Suprapubic skin (tissue), 4 donors: Measurements from ENCODE around the gene PEX1. TPM values are rescaled to one million over a fixed set of nuclear protein-coding genes. Genes with fewer than 3 reads are reported as not detected.

ENCODE experiments used
- DNase-seq, 2 donors: peaks; one replicate each; pipeline ENCODE4 v3.0.0-alpha.2; 2019; ENCODE audit warnings: low spot score in 2 of 2
- H3K27ac ChIP-seq: fragments of 200-600 bp; sonication (generic); one replicate; pipeline ENCODE4 v1.5.1; 2019
- H3K27me3 ChIP-seq: fragments of 200-600 bp; sonication (generic); one replicate; pipeline ENCODE4 v1.5.1; 2019
- H3K36me3 ChIP-seq: fragments of 200-600 bp; sonication (generic); one replicate; pipeline ENCODE4 v1.5.1; 2019
- H3K4me1 ChIP-seq: fragments of 200-600 bp; sonication (generic); one replicate; pipeline ENCODE4 v1.5.1; 2019
- H3K4me3 ChIP-seq: fragments of 200-600 bp; sonication (generic); one replicate; pipeline ENCODE4 v1.5.1; 2019; ENCODE audit warnings: mild to moderate bottlenecking
- H3K9me3 ChIP-seq: fragments of 200-600 bp; sonication (generic); one replicate; pipeline ENCODE4 v1.5.1; 2019
- EP300 ChIP-seq: sonication (generic); formaldehyde crosslinking; IDR thresholded peaks from one replicate; pipeline ENCODE4 v1.6.1; 2017; ENCODE audit warnings: antibody characterized with exemption
- POLR2A ChIP-seq, 2 donors: fragments of 450-650 bp; IDR thresholded peaks; one replicate each; pipeline ENCODE4 v1.6.1; 2017; ENCODE audit warnings: antibody characterized with exemption in 2 of 2, mild to moderate bottlenecking in 2 of 2, moderate library complexity in 2 of 2
- POLR2AphosphoS5 ChIP-seq, 3 donors: sonication (generic); formaldehyde crosslinking; IDR thresholded peaks; one replicate each; pipeline ENCODE4 v1.6.1; 2017; ENCODE audit warnings: antibody characterized with exemption in 3 of 3
- WGBS: methylation state at CpG from one replicate; pipeline ENCODE4 v1.1.5; 2018; 5-methylcytosine and 5-hydroxymethylcytosine counted together
- total RNA-seq, 4 donors: library from RNA; depleted of rRNA; stranded (reverse); fragments of >200 nt; gene quantifications; one replicate each; pipeline ENCODE4 v1.1.0, GENCODE V29; 2016
- TF ChIP-seq, protein P1 (sequence below), 2 donors: fragments of 200-600 bp in 1 of 2; fragments of 450-650 bp in 1 of 2; sonication (generic) in 1 of 2; IDR thresholded peaks; one replicate each; pipeline ENCODE4 v1.5.1; 2016 to 2019; ENCODE audit warnings: antibody characterized with exemption in 2 of 2, mild to moderate bottlenecking in 1 of 2, moderate library complexity in 1 of 2

Gene PEX1
- total RNA-seq, 4 donors from 2014 or later = 20.4 to 66.3 (median 21.6) TPM

DNA sequence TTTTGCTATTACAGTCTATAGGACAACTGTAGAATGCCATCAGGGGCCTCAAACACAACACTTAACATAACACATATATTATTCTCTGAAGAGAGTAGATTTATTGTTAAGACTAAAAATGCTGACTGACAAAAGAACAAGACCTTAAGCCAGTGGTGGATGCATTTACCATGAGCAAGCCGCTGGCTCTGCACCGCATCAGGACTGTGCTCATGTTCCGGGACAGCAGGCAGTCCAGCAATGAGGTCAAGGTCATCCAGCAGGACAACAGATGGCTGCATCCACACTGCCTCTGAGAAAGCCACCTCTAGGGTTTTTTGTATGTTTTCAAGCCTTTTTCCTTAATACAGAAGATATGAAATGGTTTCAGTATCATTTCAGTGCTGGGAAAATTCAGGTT, 23.8 kb downstream of the PEX1 start:
- peaks cover 74% of the 10 kb centered on the region for H3K36me3 ChIP-seq
- TF ChIP-seq, protein P1, sequence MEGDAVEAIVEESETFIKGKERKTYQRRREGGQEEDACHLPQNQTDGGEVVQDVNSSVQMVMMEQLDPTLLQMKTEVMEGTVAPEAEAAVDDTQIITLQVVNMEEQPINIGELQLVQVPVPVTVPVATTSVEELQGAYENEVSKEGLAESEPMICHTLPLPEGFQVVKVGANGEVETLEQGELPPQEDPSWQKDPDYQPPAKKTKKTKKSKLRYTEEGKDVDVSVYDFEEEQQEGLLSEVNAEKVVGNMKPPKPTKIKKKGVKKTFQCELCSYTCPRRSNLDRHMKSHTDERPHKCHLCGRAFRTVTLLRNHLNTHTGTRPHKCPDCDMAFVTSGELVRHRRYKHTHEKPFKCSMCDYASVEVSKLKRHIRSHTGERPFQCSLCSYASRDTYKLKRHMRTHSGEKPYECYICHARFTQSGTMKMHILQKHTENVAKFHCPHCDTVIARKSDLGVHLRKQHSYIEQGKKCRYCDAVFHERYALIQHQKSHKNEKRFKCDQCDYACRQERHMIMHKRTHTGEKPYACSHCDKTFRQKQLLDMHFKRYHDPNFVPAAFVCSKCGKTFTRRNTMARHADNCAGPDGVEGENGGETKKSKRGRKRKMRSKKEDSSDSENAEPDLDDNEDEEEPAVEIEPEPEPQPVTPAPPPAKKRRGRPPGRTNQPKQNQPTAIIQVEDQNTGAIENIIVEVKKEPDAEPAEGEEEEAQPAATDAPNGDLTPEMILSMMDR (IDR thresholded peaks at IDR 0.05) = no peak
- no peak for TF ChIP-seq POLR2AphosphoS5 (IDR thresholded peaks at IDR 0.05)
- no peak for TF ChIP-seq EP300
- no peak for TF ChIP-seq POLR2A (IDR thresholded peaks at IDR 0.05)

DNA sequence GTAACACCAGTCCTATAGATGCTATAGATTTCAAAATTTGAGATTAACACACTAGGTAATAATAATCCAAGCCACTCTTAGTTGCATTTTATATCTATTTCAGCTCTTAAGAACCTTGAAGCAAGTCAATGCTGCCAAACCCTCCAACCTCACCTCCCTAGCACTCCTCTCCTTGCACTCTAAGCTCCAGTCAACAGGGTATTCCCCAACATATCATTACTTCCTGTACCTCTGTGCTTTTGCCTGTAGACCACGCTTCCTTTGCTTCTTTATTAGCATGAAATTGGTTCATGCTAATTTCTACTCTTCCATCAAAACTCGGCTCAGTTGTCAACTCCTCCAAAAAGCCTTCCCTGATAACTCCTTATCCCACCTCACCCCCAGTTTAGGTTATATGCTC, 24.6 kb downstream of the PEX1 start:
- 86% methylated on average over 2 of the region's 2 CpGs for WGBS

More for the DNA sequence above, 23.8 kb downstream of the PEX1 start:
- 98% methylated on average over 3 of the region's 3 CpGs for WGBS
- Histone ChIP-seq H3K27ac (no peak overlapping the region), H3K27me3 (no peaks in the 10 kb centered on the region), H3K4me3 (no peak overlapping the region), H3K9me3 (no peaks in the 10 kb centered on the region), H3K4me1 (no peaks in the 10 kb centered on the region)
- DNase-seq = no peak

DNA sequence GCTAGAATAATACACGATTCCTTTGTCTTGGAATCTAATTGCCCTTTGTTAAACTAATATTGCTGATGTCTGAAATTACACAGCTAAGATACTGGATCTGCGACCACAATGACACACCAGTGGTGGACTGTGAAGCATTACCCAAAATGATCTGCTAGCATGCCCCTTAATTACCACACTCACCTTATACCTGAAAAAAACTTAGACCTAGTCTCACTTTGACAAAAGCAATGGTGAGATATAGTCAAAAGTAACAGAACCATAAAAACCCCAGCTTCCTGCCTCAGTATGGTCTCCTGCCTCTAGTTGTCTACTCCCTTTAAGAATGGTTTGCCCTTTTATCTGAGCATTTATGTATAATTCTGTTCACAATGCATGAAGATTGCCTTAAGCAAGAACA, 29.8 kb downstream of the PEX1 start:
- Histone ChIP-seq H3K9me3 (no peaks in the 10 kb centered on the region), H3K4me3 (no peak overlapping the region), H3K27ac (no peak overlapping the region), H3K36me3 (peaks cover 90% of the 10 kb centered on the region), H3K4me1 (no peaks in the 10 kb centered on the region), H3K27me3 (no peaks in the 10 kb centered on the region)
- WGBS = 95% methylated on average over 2 of the region's 2 CpGs
- no peak for TF ChIP-seq POLR2A (IDR thresholded peaks at IDR 0.05)
- TF ChIP-seq, protein P1 (IDR thresholded peaks at IDR 0.05) = no peak
- no peak for TF ChIP-seq POLR2AphosphoS5 (IDR thresholded peaks at IDR 0.05)
- TF ChIP-seq EP300 = no peak
- DNase-seq = no peak

More for the DNA sequence above, 24.6 kb downstream of the PEX1 start:
- TF ChIP-seq, protein P1 (IDR thresholded peaks at IDR 0.05) = no peak
- TF ChIP-seq EP300 (no peak), POLR2AphosphoS5 (IDR thresholded peaks at IDR 0.05) (no peak), POLR2A (IDR thresholded peaks at IDR 0.05) (no peak)
- peaks cover 82% of the 10 kb centered on the region for H3K36me3 ChIP-seq
- H3K4me1 ChIP-seq = no peaks in the 10 kb centered on the region
- no peak overlapping the region for H3K4me3 ChIP-seq
- no peaks in the 10 kb centered on the region for H3K9me3 ChIP-seq
- DNase-seq = no peak
- H3K27ac ChIP-seq = no peak overlapping the region
- H3K27me3 ChIP-seq = no peaks in the 10 kb centered on the region

DNA sequence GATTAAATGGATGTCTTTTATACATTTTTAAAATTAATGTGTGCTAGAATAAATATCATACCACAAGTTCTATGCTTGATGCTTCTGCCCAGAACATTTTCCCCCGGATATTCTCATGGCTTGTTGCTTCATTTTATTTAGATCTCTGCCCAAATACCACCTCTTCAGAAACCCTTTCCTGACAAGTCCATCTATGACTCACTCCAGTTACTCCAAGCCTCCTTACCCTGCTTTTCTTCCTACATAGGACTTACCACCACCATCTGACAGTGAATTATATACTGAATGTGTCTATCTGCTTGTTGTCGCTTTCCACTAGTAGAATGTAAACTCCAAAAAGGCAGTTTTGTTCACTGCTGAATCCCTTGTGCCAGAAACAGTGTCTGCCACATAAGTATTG, 31.4 kb downstream of the PEX1 start:
- TF ChIP-seq EP300 (no peak), POLR2A (IDR thresholded peaks at IDR 0.05) (no peak), POLR2AphosphoS5 (IDR thresholded peaks at IDR 0.05) (no peak)
- TF ChIP-seq, protein P1 (IDR thresholded peaks at IDR 0.05) = no peak
- H3K9me3 ChIP-seq = no peaks in the 10 kb centered on the region
- H3K4me1 ChIP-seq = no peaks in the 10 kb centered on the region
- 90% methylated on average over 2 of the region's 2 CpGs for WGBS
- no peak overlapping the region for H3K27ac ChIP-seq
- no peak overlapping the region for H3K4me3 ChIP-seq
- no peaks in the 10 kb centered on the region for H3K27me3 ChIP-seq
- peaks cover 84% of the 10 kb centered on the region for H3K36me3 ChIP-seq
- DNase-seq = no peak

DNA sequence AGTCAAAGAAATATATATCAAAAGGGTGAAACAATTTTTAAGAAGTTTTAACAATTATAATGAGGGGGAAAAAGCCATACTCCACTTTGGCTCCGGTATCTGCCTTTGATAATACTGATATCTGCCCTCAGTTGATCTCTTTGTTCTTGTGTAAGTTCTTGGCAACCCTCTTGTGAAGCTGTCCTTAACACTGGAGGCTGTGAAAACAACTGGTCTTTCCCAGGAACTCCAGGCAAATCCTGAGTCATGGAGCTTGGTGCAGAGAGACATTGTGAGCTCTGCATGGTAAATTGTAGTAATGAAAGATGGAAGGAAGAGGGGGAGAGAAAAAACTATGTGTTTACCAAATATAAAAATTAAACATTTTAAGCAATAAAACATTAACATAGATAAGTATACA, 38.7 kb downstream of the PEX1 start:
- no peaks in the 10 kb centered on the region for H3K9me3 ChIP-seq
- no peaks in the 10 kb centered on the region for H3K4me1 ChIP-seq
- no peaks in the 10 kb centered on the region for H3K27me3 ChIP-seq
- H3K36me3 ChIP-seq = peaks cover 92% of the 10 kb centered on the region
- WGBS = 83% methylated on average over 1 of the region's 1 CpG
- H3K4me3 ChIP-seq = no peak overlapping the region
- no peak for DNase-seq
- H3K27ac ChIP-seq = no peak overlapping the region
- TF ChIP-seq POLR2AphosphoS5 (IDR thresholded peaks at IDR 0.05) = no peak
- no peak for TF ChIP-seq EP300
- TF ChIP-seq, protein P1 (IDR thresholded peaks at IDR 0.05) = no peak
- no peak for TF ChIP-seq POLR2A (IDR thresholded peaks at IDR 0.05)
